Endothelial cell of umbilical vein (primary cell): ENCODE data around the gene FOXI2. TPM values are rescaled to one million over a fixed set of nuclear protein-coding genes. Genes with fewer than 3 reads are reported as not detected.

Experiments used
- BruUV-seq: library from RNA; stranded (reverse); fragments of 400-500 nt; replicated peaks from 2 replicates; lab custom pipeline; 2021; lab: Mats Ljungman, UMichigan
- CTCF ChIA-PET: fragments of 300-600, 350-600 bp; sonication (Branson Sonifier 250); formaldehyde crosslinking; loops from one replicate; lab custom pipeline; 2021; ENCODE audit warnings: antibody characterized with exemption, inconsistent platforms; lab: Charles Lee
- POLR2A ChIA-PET: fragments of 300-600, 350-600 bp; sonication (Branson Sonifier 250); formaldehyde crosslinking; loops from one replicate; lab custom pipeline; 2021; ENCODE audit warnings: antibody characterized with exemption, inconsistent platforms; lab: Charles Lee
- DNase-seq: peaks from one replicate; pipeline ENCODE4 v3.0.0-alpha.2; 2011; ENCODE audit warnings: low read depth, low spot score
- FAIRE-seq: peaks from 2 replicates; lab custom pipeline; 2011; peaks lifted over from hg19 to GRCh38; lab: Jason Lieb, UNC
- H2AFZ ChIP-seq: 2 replicates; pipeline ENCODE4 v1.6.0; 2012; ENCODE audit warnings: low read depth, low read length, control low read depth, inconsistent platforms
- H3K27ac ChIP-seq: 2 replicates; pipeline ENCODE4 v1.5.1; 2011; ENCODE audit warnings: low read depth, mild to moderate bottlenecking, control low read depth, low read length, moderate library complexity; ENCODE audit not compliant: insufficient read depth
- H3K27me3 ChIP-seq, 2 experiments: 2 replicates each; pipeline versions ENCODE4 v1.6.0 to v1.6.1; 2011; ENCODE audit warnings: low read length in 2 of 2, mixed read lengths in 1 of 2; ENCODE audit not compliant: control insufficient read depth in 2 of 2, insufficient read depth in 2 of 2
- H3K36me3 ChIP-seq, 2 experiments: 2 replicates in 1 of 2; 3 replicates in 1 of 2; pipeline ENCODE4 v1.5.1; 2011; ENCODE audit warnings: low read length in 2 of 2, mild to moderate bottlenecking in 1 of 2, moderate library complexity in 1 of 2; ENCODE audit not compliant: control insufficient read depth in 2 of 2, insufficient read depth in 2 of 2; ENCODE audit errors: extremely low read depth in 1 of 2
- H3K4me1 ChIP-seq: 3 replicates; pipeline ENCODE4 v1.5.1; 2011; ENCODE audit warnings: mild to moderate bottlenecking, low read length; ENCODE audit not compliant: control insufficient read depth, insufficient read depth; ENCODE audit errors: extremely low read depth
- H3K4me2 ChIP-seq: 2 replicates; pipeline ENCODE4 v1.6.1; 2011; ENCODE audit warnings: low read length, control low read depth, mixed read lengths; ENCODE audit not compliant: insufficient read depth
- H3K4me3 ChIP-seq, 3 experiments: fragments of 200-600 bp in 1 of 3; sonication (generic), shearing (Covaris generic) in 1 of 3; replicated peaks in 1 of 3; 2 replicates each; pipeline ENCODE4 v1.5.1; 2011 to 2016; ENCODE audit warnings: control low read depth in 3 of 3, low read length in 3 of 3, mild to moderate bottlenecking in 2 of 3, inconsistent platforms in 1 of 3, low read depth in 1 of 3, moderate library complexity in 1 of 3; ENCODE audit not compliant: insufficient read depth in 1 of 3
- H3K79me2 ChIP-seq: 2 replicates; pipeline ENCODE4 v1.6.0; 2012; ENCODE audit warnings: low read length, inconsistent platforms; ENCODE audit not compliant: control insufficient read depth, insufficient read depth
- H3K9ac ChIP-seq: replicated peaks from 2 replicates; pipeline ENCODE3; 2011; ENCODE audit warnings: low read length, control low read depth; ENCODE audit not compliant: insufficient read depth; ENCODE audit errors: extremely low read depth
- H3K9me1 ChIP-seq: replicated peaks from 3 replicates; pipeline ENCODE4 v1.6.0; 2011; ENCODE audit warnings: mild to moderate bottlenecking, low read length; ENCODE audit not compliant: control insufficient read depth, insufficient read depth; ENCODE audit errors: extremely low read depth
- H3K9me3 ChIP-seq: replicated peaks from 2 replicates; pipeline ENCODE4 v1.5.1; 2012; ENCODE audit warnings: low read length, inconsistent platforms; ENCODE audit not compliant: control insufficient read depth, insufficient read depth
- H4K20me1 ChIP-seq: replicated peaks from 2 replicates; pipeline ENCODE3; 2011; ENCODE audit warnings: mild to moderate bottlenecking, low read length; ENCODE audit not compliant: control insufficient read depth, insufficient read depth; ENCODE audit errors: extremely low read depth
- EZH2 ChIP-seq: IDR thresholded peaks from 2 replicates; pipeline ENCODE4 v1.6.1; 2012; ENCODE audit warnings: borderline replicate concordance, low read depth, mild to moderate bottlenecking, moderate library complexity, low read length, inconsistent platforms; ENCODE audit not compliant: severe bottlenecking
- GATA2 ChIP-seq: IDR thresholded peaks from 2 replicates; pipeline ENCODE4 v1.7.0; 2011; ENCODE audit warnings: low read depth, mild to moderate bottlenecking, moderate library complexity, mixed read lengths, low read length; ENCODE audit not compliant: insufficient read length, insufficient read depth
- JUN ChIP-seq: IDR thresholded peaks from 2 replicates; pipeline ENCODE4 v1.6.1; 2011; ENCODE audit warnings: borderline replicate concordance, low read depth; ENCODE audit not compliant: insufficient read length, insufficient read depth
- POLR2A ChIP-seq: IDR thresholded peaks from 2 replicates; pipeline ENCODE4 v1.6.1; 2012; ENCODE audit warnings: low read depth, mild to moderate bottlenecking, control low read depth, low read length
- dilution Hi-C: fragments of 300-500 bp; cut with MboI; formaldehyde crosslinking; loops from one replicate; pipeline ENCODE4 v1.15.0; 2019; ENCODE audit warnings: low sequenced_read_pairs; ENCODE audit not compliant: extremely low pct_ligation_motif_present
- intact Hi-C: fragments of 100-400 bp; cut with micrococcal nuclease; formaldehyde crosslinking; loops from one replicate; pipeline ENCODE4 v1.10.0; 2022
- polyA plus RNA-seq, 4 experiments: library from polyadenylated mRNA; depleted of rRNA in 3 of 4; stranded (reverse) in 3 of 4; unstranded in 1 of 4; fragments of >200 nt; gene quantifications; 2 replicates each; pipeline versions ENCODE4 v1.2.1 to v1.2.3, GENCODE V29; 2011 to 2012; ENCODE audit warnings: missing spikeins in 1 of 4
- total RNA-seq: library from RNA; stranded (reverse); gene quantifications from 2 replicates; pipeline ENCODE4 v1.2.3, GENCODE V29; 2021
- TF ChIP-seq, protein P1 (sequence below): IDR thresholded peaks from 2 replicates; pipeline ENCODE4 v1.6.1; 2011; ENCODE audit not compliant: insufficient read depth, insufficient read length

Gene FOXI2
- total and polyA plus RNA-seq, 2 donors (not counting 3 experiments of a cell fraction or from before 2014, with no cell fraction given): not detected

DNA sequence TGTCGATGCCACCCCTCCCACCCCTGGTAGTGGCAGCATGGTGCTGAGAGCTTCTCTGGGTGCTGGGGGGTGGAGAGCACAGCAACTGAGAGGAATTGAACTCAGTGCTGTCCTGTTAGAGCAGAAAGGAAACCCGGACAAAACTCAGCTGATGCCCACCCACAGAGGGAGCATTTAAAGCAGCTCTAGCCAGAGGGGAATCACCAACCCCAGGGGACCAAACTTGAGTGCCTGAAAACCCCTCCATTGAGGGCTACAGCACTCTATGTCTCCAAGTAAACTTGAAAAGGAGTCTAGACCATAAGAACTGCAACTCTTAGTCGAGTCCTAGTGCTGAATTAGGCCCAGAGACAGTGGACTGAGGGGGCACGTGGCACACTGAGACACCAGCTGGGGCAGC, 16.8 kb upstream of the FOXI2 start:
- H3K4me2 ChIP-seq: no peak overlapping the region
- H3K36me3 ChIP-seq: no peaks in the 10 kb centered on the region
- no peak overlapping the region for H3K4me3 ChIP-seq
- H4K20me1 ChIP-seq: no peaks in the 10 kb centered on the region
- no peak for DNase-seq
- no peak overlapping the region for H3K27ac ChIP-seq
- no peaks in the 10 kb centered on the region for H3K27me3 ChIP-seq
- no peaks in the 10 kb centered on the region for H3K4me1 ChIP-seq
- CTCF ChIA-PET: interaction anchor here (0.6 kb wide), 1 partner anchor 25 kb away, joined by 3 read pairs; no protein-coding TSS in a partner anchor
- FAIRE-seq: no peak
- no peak overlapping the region for H3K9ac ChIP-seq
- TF ChIP-seq GATA2: no peak
- TF ChIP-seq, protein P1, sequence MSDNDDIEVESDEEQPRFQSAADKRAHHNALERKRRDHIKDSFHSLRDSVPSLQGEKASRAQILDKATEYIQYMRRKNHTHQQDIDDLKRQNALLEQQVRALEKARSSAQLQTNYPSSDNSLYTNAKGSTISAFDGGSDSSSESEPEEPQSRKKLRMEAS: no peak
- TF ChIP-seq EZH2: no peak
- TF ChIP-seq POLR2A: no peak
- H2AFZ ChIP-seq: no peak overlapping the region
- intact Hi-C loops: no loop called here
- no peaks in the 10 kb centered on the region for H3K79me2 ChIP-seq
- no peaks in the 10 kb centered on the region for H3K9me1 ChIP-seq
- BruUV-seq: no TSS peak
- no peaks in the 10 kb centered on the region for H3K9me3 ChIP-seq
- dilution Hi-C loops: no loop called here
- POLR2A ChIA-PET: no interaction called here

DNA sequence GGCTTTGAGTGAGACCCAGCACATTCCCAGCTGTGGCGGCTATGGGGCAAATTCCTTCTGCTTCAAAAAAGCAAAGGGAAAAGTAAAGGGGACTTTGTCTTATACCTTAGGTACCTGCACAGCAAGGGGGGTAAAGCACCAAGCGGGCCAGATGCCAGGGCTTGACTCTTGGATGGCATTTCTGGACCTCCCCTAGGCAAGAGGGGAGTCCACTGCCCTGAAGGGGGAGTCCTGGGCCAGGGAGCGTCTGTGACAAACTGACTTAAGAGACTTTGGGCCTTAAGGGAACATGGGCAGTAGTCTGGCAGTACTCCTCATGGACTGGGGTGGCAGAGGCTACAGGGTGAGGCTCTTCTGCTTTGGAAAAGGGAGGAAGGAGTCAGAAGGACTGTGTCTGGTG, 16.1 kb upstream of the FOXI2 start:
- Histone ChIP-seq H2AFZ (no peak overlapping the region), H3K9ac (no peak overlapping the region), H3K9me3 (no peaks in the 10 kb centered on the region), H3K27me3 (no peaks in the 10 kb centered on the region), H3K79me2 (no peaks in the 10 kb centered on the region), H3K4me3 (no peak overlapping the region), H4K20me1 (no peaks in the 10 kb centered on the region), H3K4me2 (no peak overlapping the region), H3K9me1 (no peaks in the 10 kb centered on the region), H3K36me3 (no peaks in the 10 kb centered on the region), H3K4me1 (no peaks in the 10 kb centered on the region), H3K27ac (no peak overlapping the region)
- intact Hi-C loops: no loop called here
- no peak for DNase-seq
- TF ChIP-seq JUN: no peak
- TF ChIP-seq POLR2A: no peak
- dilution Hi-C loops: no loop called here
- no peak for FAIRE-seq
- POLR2A ChIA-PET: no interaction called here
- CTCF ChIA-PET: no interaction called here
- BruUV-seq: no TSS peak
